Keratinocyte (primary cell): ENCODE data around the gene SERP2. TPM values are rescaled to one million over a fixed set of nuclear protein-coding genes. Genes with fewer than 3 reads are reported as not detected.

Source experiments
- DNase-seq: peaks from one replicate; pipeline ENCODE4 v3.0.0-alpha.2; 2011; ENCODE audit warnings: low read depth, missing footprints, low spot score
- FAIRE-seq: peaks from 2 replicates; lab custom pipeline; 2011; peaks lifted over from hg19 to GRCh38; lab: Jason Lieb, UNC
- H2AFZ ChIP-seq: 2 replicates; pipeline ENCODE4 v1.6.0; 2012; ENCODE audit warnings: low read length, control low read depth, inconsistent platforms; ENCODE audit not compliant: control insufficient read depth
- H3K27ac ChIP-seq: 2 replicates; pipeline ENCODE4 v1.5.1; 2011; ENCODE audit warnings: low read length; ENCODE audit not compliant: control insufficient read depth, insufficient read depth
- H3K27me3 ChIP-seq: 3 replicates; pipeline ENCODE4 v1.6.0; 2011; ENCODE audit warnings: low read length; ENCODE audit not compliant: control insufficient read depth, insufficient read depth; ENCODE audit errors: extremely low read depth
- H3K36me3 ChIP-seq, 2 experiments: 2 replicates in 1 of 2; 3 replicates in 1 of 2; pipeline ENCODE4 v1.5.1; 2011; ENCODE audit warnings: low read length in 2 of 2, mild to moderate bottlenecking in 1 of 2; ENCODE audit not compliant: control insufficient read depth in 2 of 2, insufficient read depth in 2 of 2; ENCODE audit errors: extremely low read depth in 1 of 2
- H3K4me1 ChIP-seq: 3 replicates; pipeline ENCODE4 v1.5.1; 2011; ENCODE audit warnings: low read length; ENCODE audit not compliant: control insufficient read depth, insufficient read depth; ENCODE audit errors: extremely low read depth
- H3K4me2 ChIP-seq: 3 replicates; pipeline ENCODE4 v1.6.0; 2011; ENCODE audit warnings: low read depth, low read length; ENCODE audit not compliant: control insufficient read depth, insufficient read depth; ENCODE audit errors: extremely low read depth
- H3K4me3 ChIP-seq, 3 experiments: fragments of 200-600 bp in 1 of 3; sonication (generic) in 1 of 3; 2 replicates in 2 of 3; 3 replicates in 1 of 3; pipeline ENCODE4 v1.5.1; 2011 to 2016; ENCODE audit warnings: low read length in 3 of 3, mild to moderate bottlenecking in 3 of 3, control low read depth in 2 of 3, inconsistent platforms in 1 of 3, low read depth in 1 of 3, mixed read lengths in 1 of 3, mixed run types in 1 of 3, moderate library complexity in 1 of 3; ENCODE audit not compliant: control insufficient read depth in 2 of 3, insufficient read depth in 2 of 3; ENCODE audit errors: extremely low read depth in 1 of 3
- H3K79me2 ChIP-seq: 2 replicates; pipeline ENCODE4 v1.6.0; 2012; ENCODE audit warnings: low read length; ENCODE audit not compliant: control insufficient read depth, insufficient read depth
- H3K9ac ChIP-seq: 3 replicates; pipeline ENCODE4 v1.6.0; 2011; ENCODE audit warnings: low read length; ENCODE audit not compliant: control insufficient read depth, insufficient read depth; ENCODE audit errors: extremely low read depth
- H3K9me1 ChIP-seq: 3 replicates; pipeline ENCODE4 v1.6.0; 2011; ENCODE audit warnings: low read length; ENCODE audit not compliant: control insufficient read depth, insufficient read depth; ENCODE audit errors: extremely low read depth
- H3K9me3 ChIP-seq: 2 replicates; pipeline ENCODE4 v1.5.1; 2012; ENCODE audit warnings: low read depth, low read length; ENCODE audit not compliant: control insufficient read depth
- H4K20me1 ChIP-seq: 3 replicates; pipeline ENCODE4 v1.6.0; 2011; ENCODE audit warnings: low read length; ENCODE audit not compliant: control insufficient read depth, insufficient read depth; ENCODE audit errors: extremely low read depth
- EZH2 ChIP-seq: IDR thresholded peaks from one replicate; pipeline ENCODE4 v1.6.1; 2012; ENCODE audit warnings: inconsistent platforms, mild to moderate bottlenecking, low read length, moderate library complexity
- dilution Hi-C: fragments of 300-500 bp; cut with MboI; formaldehyde crosslinking; loops from one replicate; pipeline ENCODE4 v1.7.0; 2020; ENCODE audit warnings: low sequenced_read_pairs; ENCODE audit not compliant: extremely low pct_ligation_motif_present
- polyA plus RNA-seq, 5 experiments: library from polyadenylated mRNA; depleted of rRNA in 3 of 5; stranded (reverse) in 3 of 5; stranded (forward) in 1 of 5; unstranded in 1 of 5; fragments of >200 nt; gene quantifications; 1 replicate in 1 of 5; 2 replicates in 3 of 5; 3 replicates in 1 of 5; pipeline versions ENCODE4 v1.2.1 to v1.2.3, GENCODE V29; 2011 to 2012; ENCODE audit warnings: missing spikeins in 2 of 5, low read depth in 1 of 5, low replicate concordance in 1 of 5
- TF ChIP-seq, protein P1 (sequence below), 3 experiments: IDR thresholded peaks in 1 of 3; conservative IDR thresholded peaks in 1 of 3; optimal IDR thresholded peaks in 1 of 3; 2 replicates in 2 of 3; 3 replicates in 1 of 3; pipeline versions ENCODE3 to v1.5.1; 2011; ENCODE audit warnings: low read length in 3 of 3, mild to moderate bottlenecking in 3 of 3, moderate library complexity in 2 of 3, control low read depth in 1 of 3, inconsistent platforms in 1 of 3; ENCODE audit not compliant: insufficient read depth in 2 of 3; ENCODE audit errors: extremely low read depth in 1 of 3

The SERP2 gene
- polyA plus RNA-seq, 1 donor (not counting 4 experiments of a cell fraction or from before 2014, with no cell fraction given), result 0.45 TPM

DNA sequence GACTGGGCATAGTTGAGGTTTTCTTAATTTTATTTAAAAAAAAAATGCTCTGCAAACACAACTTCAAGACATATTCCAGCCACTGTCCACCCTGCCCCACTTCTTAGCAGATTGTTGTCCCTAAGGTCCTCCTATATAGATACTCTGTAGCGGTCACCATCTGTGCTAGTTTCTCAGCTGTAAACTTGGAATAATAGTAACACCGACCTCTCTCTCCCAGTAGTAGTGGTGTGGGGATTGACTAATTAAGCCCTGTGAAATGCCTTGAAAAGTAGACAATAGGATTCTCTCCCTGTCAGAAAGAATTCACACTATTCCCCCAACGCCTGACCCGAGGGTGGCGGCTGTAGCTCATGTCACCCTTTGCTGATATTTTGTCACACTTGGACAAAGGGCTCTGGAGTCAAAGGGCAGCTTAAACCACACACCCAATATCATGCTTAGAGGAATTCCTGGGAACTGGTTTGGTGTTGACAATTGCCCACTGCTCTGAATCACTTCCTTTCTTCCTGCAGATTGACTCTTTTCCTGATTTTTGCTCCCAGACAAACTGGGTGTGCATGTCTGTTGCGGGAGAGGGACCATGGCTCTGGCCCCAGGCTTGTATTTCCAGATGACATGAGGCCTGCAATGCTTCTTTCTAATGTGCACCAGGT, 9.2 kb upstream of the SERP2 start:
- H3K27me3 ChIP-seq, result no peaks in the 10 kb centered on the region
- H4K20me1 ChIP-seq, result no peaks in the 10 kb centered on the region
- H3K9me1 ChIP-seq, result no peaks in the 10 kb centered on the region
- dilution Hi-C loops, result no loop called here
- H3K9ac ChIP-seq, result no peak overlapping the region
- no peaks in the 10 kb centered on the region for H3K79me2 ChIP-seq
- peak; percentile 92 for FAIRE-seq
- peak overlapping the region; percentile 73 for H3K27ac ChIP-seq
- peak overlapping the region; percentile 69 for H3K4me2 ChIP-seq
- H3K4me3 ChIP-seq, result peak overlapping the region in 1 of 3 experiments; percentile 8
- TF ChIP-seq, protein P1, sequence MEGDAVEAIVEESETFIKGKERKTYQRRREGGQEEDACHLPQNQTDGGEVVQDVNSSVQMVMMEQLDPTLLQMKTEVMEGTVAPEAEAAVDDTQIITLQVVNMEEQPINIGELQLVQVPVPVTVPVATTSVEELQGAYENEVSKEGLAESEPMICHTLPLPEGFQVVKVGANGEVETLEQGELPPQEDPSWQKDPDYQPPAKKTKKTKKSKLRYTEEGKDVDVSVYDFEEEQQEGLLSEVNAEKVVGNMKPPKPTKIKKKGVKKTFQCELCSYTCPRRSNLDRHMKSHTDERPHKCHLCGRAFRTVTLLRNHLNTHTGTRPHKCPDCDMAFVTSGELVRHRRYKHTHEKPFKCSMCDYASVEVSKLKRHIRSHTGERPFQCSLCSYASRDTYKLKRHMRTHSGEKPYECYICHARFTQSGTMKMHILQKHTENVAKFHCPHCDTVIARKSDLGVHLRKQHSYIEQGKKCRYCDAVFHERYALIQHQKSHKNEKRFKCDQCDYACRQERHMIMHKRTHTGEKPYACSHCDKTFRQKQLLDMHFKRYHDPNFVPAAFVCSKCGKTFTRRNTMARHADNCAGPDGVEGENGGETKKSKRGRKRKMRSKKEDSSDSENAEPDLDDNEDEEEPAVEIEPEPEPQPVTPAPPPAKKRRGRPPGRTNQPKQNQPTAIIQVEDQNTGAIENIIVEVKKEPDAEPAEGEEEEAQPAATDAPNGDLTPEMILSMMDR (optimal IDR thresholded peaks at IDR 0.05 in 1 of 3, IDR thresholded peaks at IDR 0.05 in 1 of 3, conservative IDR thresholded peaks at IDR 0.05 in 1 of 3; ENCODE audit: extremely low read depth in 1 of 3, insufficient read depth in 2 of 3, low read length in 3 of 3), result no peak
- no peak for TF ChIP-seq EZH2
- H2AFZ ChIP-seq, result peak overlapping the region; percentile 20
- no peaks in the 10 kb centered on the region for H3K9me3 ChIP-seq
- peaks cover 29% of the 10 kb centered on the region for H3K4me1 ChIP-seq
- H3K36me3 ChIP-seq, result no peaks in the 10 kb centered on the region
- DNase-seq, result no peak

DNA sequence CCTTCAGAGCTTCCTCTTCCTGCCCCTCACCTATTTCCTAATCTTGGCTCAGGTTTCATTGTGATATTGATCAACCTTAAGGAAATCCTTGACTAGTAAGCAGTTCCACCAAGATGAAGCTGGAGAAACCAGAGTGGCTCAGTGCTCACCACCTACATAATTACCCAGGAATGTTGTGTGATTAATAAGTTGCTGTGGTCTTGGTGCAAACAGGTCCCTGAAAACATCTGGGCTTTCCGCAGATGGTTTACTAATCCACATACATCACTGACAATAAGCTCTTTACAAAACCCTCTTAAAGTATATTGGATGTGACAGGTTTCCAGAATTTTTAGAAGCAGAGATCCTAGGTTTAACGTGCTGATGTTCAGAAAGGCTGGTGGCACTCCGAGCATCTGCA, 8.6 kb upstream of the SERP2 start:
- Histone ChIP-seq H3K36me3 (no peaks in the 10 kb centered on the region), H3K27ac (peak overlapping the region; percentile 73), H3K4me3 (peak overlapping the region in 1 of 3 experiments; percentile 8), H3K9ac (no peak overlapping the region), H3K9me3 (no peaks in the 10 kb centered on the region), H3K9me1 (no peaks in the 10 kb centered on the region), H3K4me1 (peaks cover 29% of the 10 kb centered on the region), H3K79me2 (no peaks in the 10 kb centered on the region), H4K20me1 (no peaks in the 10 kb centered on the region), H2AFZ (no peak overlapping the region), H3K27me3 (no peaks in the 10 kb centered on the region), H3K4me2 (peak overlapping the region; percentile 69)
- FAIRE-seq (no peak), DNase-seq (peak; percentile 58)
- dilution Hi-C loops, result no loop called here
- TF ChIP-seq, protein P1 (optimal IDR thresholded peaks at IDR 0.05 in 1 of 3, IDR thresholded peaks at IDR 0.05 in 1 of 3, conservative IDR thresholded peaks at IDR 0.05 in 1 of 3; ENCODE audit: extremely low read depth in 1 of 3, insufficient read depth in 2 of 3, low read length in 3 of 3), result no peak
- TF ChIP-seq EZH2, result no peak
